Naive B cell (primary cell): Measurements from ENCODE around the gene MARCHF10. TPM values are rescaled to one million over a fixed set of nuclear protein-coding genes. Genes with fewer than 3 reads are reported as not detected.

Experiments used
- ATAC-seq, 2 donors: fragments of 150-1000 bp; cut with Tn5 transposase; 2 replicates each; pipeline ENCODE4 v1.10.0; 2021; ENCODE audit warnings: low read depth in 2 of 2, mild to moderate bottlenecking in 2 of 2, moderate library complexity in 2 of 2
- DNase-seq: peaks from one replicate; pipeline ENCODE4 v3.0.0; 2022
- H3K27ac Mint-ChIP-seq, 6 donors: one replicate each; pipeline ENCODE4 v1.8.0; 2020 to 2022; ENCODE audit warnings: mild to moderate bottlenecking in 6 of 6, mixed read lengths in 6 of 6, moderate library complexity in 5 of 6, inconsistent platforms in 2 of 6
- H3K27me3 Mint-ChIP-seq, 3 donors: one replicate each; pipeline ENCODE4 v1.8.0; 2021 to 2022; ENCODE audit warnings: mixed read lengths in 3 of 3, mild to moderate bottlenecking in 1 of 3
- H3K36me3 Mint-ChIP-seq, 2 donors: one replicate each; pipeline ENCODE4 v1.8.0; 2020 to 2022; ENCODE audit warnings: mixed read lengths in 2 of 2, inconsistent platforms in 1 of 2, mild to moderate bottlenecking in 1 of 2
- H3K4me1 Mint-ChIP-seq, 3 donors: one replicate each; pipeline ENCODE4 v1.8.0; 2020 to 2022; ENCODE audit warnings: mixed read lengths in 3 of 3, inconsistent platforms in 1 of 3, mild to moderate bottlenecking in 1 of 3, moderate library complexity in 1 of 3
- H3K4me3 Mint-ChIP-seq, 8 donors: one replicate each; pipeline ENCODE4 v1.8.0; 2020 to 2022; ENCODE audit warnings: mild to moderate bottlenecking in 8 of 8, mixed read lengths in 8 of 8, moderate library complexity in 8 of 8, inconsistent platforms in 2 of 8
- H3K9me3 Mint-ChIP-seq, 7 donors: one replicate each; pipeline ENCODE4 v1.8.0; 2020 to 2022; ENCODE audit warnings: mixed read lengths in 7 of 7, mild to moderate bottlenecking in 5 of 7, inconsistent platforms in 2 of 7, moderate library complexity in 1 of 7
- polyA plus RNA-seq, 6 donors: library from polyadenylated mRNA; unstranded; fragments of 300-500 nt; fragmentation: Illumina TruSeq; gene quantifications; one replicate each; pipeline ENCODE4 v1.2.3, GENCODE V29; 2021; ENCODE audit warnings: low read depth in 6 of 6

MARCHF10 gene
- polyA plus RNA-seq, 6 donors from 2014 or later: 0.21 to 0.27 TPM; not detected in 4

- Mint-ChIP-seq H3K4me1 (no peaks in the 10 kb centered on the region), H3K4me3 (no peak overlapping the region), H3K9me3 (peaks cover 4 to 25% (median 10%) of the 10 kb centered on the region in 7 donors), H3K27me3 (peaks cover 0 to 12% (median 0%) of the 10 kb centered on the region in 3 donors), H3K36me3 (peaks cover 3 to 13% of the 10 kb centered on the region in 2 donors), H3K27ac (no peak overlapping the region)
- ATAC-seq (no peak), DNase-seq (no peak)
Measured at GRCh38 chr17:62662855-62663254, 145.3 kb downstream of the MARCHF10 start.

- no peak for ATAC-seq
- Mint-ChIP-seq H3K27me3 (peaks cover 0 to 12% (median 0%) of the 10 kb centered on the region in 3 donors), H3K27ac (peak overlapping the region in 1 of 6 donors; percentile 24)
Measured at GRCh38 chr17:62661337-62661736, 146.8 kb downstream of the MARCHF10 start.

GRCh38 chr17:62660629-62661118 lies 147.4 kb downstream of the MARCHF10 start:
- Mint-ChIP-seq H3K27ac (no peak overlapping the region), H3K4me3 (no peak overlapping the region), H3K4me1 (no peaks in the 10 kb centered on the region), H3K9me3 (peaks cover 4 to 25% (median 10%) of the 10 kb centered on the region in 7 donors), H3K36me3 (peaks cover 3 to 13% of the 10 kb centered on the region in 2 donors), H3K27me3 (peaks cover 0 to 12% (median 0%) of the 10 kb centered on the region in 3 donors)
- ATAC-seq (no peak), DNase-seq (no peak)

More at GRCh38 chr17:62661337-62661736, 146.8 kb downstream of the MARCHF10 start:
- H3K36me3 Mint-ChIP-seq: peaks cover 3 to 13% of the 10 kb centered on the region in 2 donors
- H3K4me1 Mint-ChIP-seq: no peaks in the 10 kb centered on the region
- no peak overlapping the region for H3K4me3 Mint-ChIP-seq
- no peak for DNase-seq
- peaks cover 4 to 25% (median 10%) of the 10 kb centered on the region in 7 donors for H3K9me3 Mint-ChIP-seq

GRCh38 chr17:62658136-62658920 lies 149.8 kb downstream of the MARCHF10 start:
- no peak overlapping the region for H3K4me3 Mint-ChIP-seq
- peaks cover 4 to 7% (median 5%) of the 10 kb centered on the region in 3 donors for H3K4me1 Mint-ChIP-seq
- DNase-seq: no peak
- peaks cover 3 to 13% of the 10 kb centered on the region in 2 donors for H3K36me3 Mint-ChIP-seq
- peaks cover 0 to 6% (median 0%) of the 10 kb centered on the region in 3 donors for H3K27me3 Mint-ChIP-seq
- peak overlapping the region in 1 of 6 donors; percentile 35 for H3K27ac Mint-ChIP-seq
- ATAC-seq: no peak
- H3K9me3 Mint-ChIP-seq: peaks cover 4 to 22% (median 10%) of the 10 kb centered on the region in 7 donors

- no peak for ATAC-seq
- H3K4me3 Mint-ChIP-seq: no peak overlapping the region
- peaks cover 10 to 13% (median 11%) of the 10 kb centered on the region in 3 donors for H3K4me1 Mint-ChIP-seq
- H3K9me3 Mint-ChIP-seq: peaks cover 4 to 22% (median 10%) of the 10 kb centered on the region in 7 donors
- H3K36me3 Mint-ChIP-seq: peaks cover 3 to 13% of the 10 kb centered on the region in 2 donors
- H3K27ac Mint-ChIP-seq: no peak overlapping the region
- H3K27me3 Mint-ChIP-seq: no peaks in the 10 kb centered on the region
- DNase-seq: no peak
Measured at GRCh38 chr17:62657690-62658089, 150.4 kb downstream of the MARCHF10 start.

GRCh38 chr17:62657145-62657665 lies 150.9 kb downstream of the MARCHF10 start:
- Mint-ChIP-seq H3K4me1 (peaks cover 14 to 18% (median 16%) of the 10 kb centered on the region in 3 donors), H3K36me3 (peaks cover 3 to 13% of the 10 kb centered on the region in 2 donors), H3K27me3 (no peaks in the 10 kb centered on the region), H3K4me3 (peak overlapping the region in 1 of 8 donors; percentile 51), H3K27ac (no peak overlapping the region), H3K9me3 (peaks cover 4 to 22% (median 10%) of the 10 kb centered on the region in 7 donors)
- no peak for ATAC-seq
- no peak for DNase-seq

GRCh38 chr17:62656446-62656845 lies 151.7 kb downstream of the MARCHF10 start:
- Mint-ChIP-seq H3K4me1 (peaks cover 21 to 23% (median 23%) of the 10 kb centered on the region in 3 donors), H3K4me3 (peak overlapping the region in 1 of 8 donors; percentile 51), H3K27me3 (no peaks in the 10 kb centered on the region), H3K36me3 (peaks cover 3 to 9% of the 10 kb centered on the region in 2 donors), H3K9me3 (peaks cover 2 to 20% (median 10%) of the 10 kb centered on the region in 7 donors), H3K27ac (no peak overlapping the region)
- ATAC-seq: no peak
- no peak for DNase-seq

GRCh38 chr17:62655656-62656055 lies 152.5 kb downstream of the MARCHF10 start:
- peaks cover 22 to 24% (median 23%) of the 10 kb centered on the region in 3 donors for H3K4me1 Mint-ChIP-seq
- peaks cover 0 to 12% (median 4%) of the 10 kb centered on the region in 7 donors for H3K9me3 Mint-ChIP-seq
- H3K27ac Mint-ChIP-seq: no peak overlapping the region
- H3K27me3 Mint-ChIP-seq: no peaks in the 10 kb centered on the region
- no peak for ATAC-seq
- DNase-seq: no peak
- peaks cover under 1 to 1% of the 10 kb centered on the region in 2 donors for H3K36me3 Mint-ChIP-seq
- H3K4me3 Mint-ChIP-seq: peak overlapping the region in 1 of 8 donors; percentile 51

- Mint-ChIP-seq H3K36me3 (no peaks in the 10 kb centered on the region), H3K4me1 (peaks cover 22 to 24% (median 23%) of the 10 kb centered on the region in 3 donors), H3K27ac (peak overlapping the region in 3 of 6 donors; percentile 6 to 81 (median 60)), H3K9me3 (peaks cover 0 to 1% (median 0%) of the 10 kb centered on the region in 7 donors), H3K27me3 (no peaks in the 10 kb centered on the region), H3K4me3 (peak overlapping the region; percentile 83 to 95 (median 89))
- DNase-seq (no peak), ATAC-seq (no peak)
Measured at GRCh38 chr17:62653826-62654761, 154.0 kb downstream of the MARCHF10 start.

- Mint-ChIP-seq H3K4me1 (peaks cover 22 to 24% (median 23%) of the 10 kb centered on the region in 3 donors), H3K27me3 (no peaks in the 10 kb centered on the region), H3K36me3 (no peaks in the 10 kb centered on the region), H3K9me3 (peaks cover 0 to 1% (median 0%) of the 10 kb centered on the region in 7 donors), H3K27ac (peak overlapping the region in 5 of 6 donors; percentile 60 to 92 (median 83)), H3K4me3 (peak overlapping the region; percentile 83 to 95 (median 89))
- ATAC-seq (peak; percentile 64 to 66), DNase-seq (peak; percentile 20)
Measured at GRCh38 chr17:62653002-62653825, 154.9 kb downstream of the MARCHF10 start.

GRCh38 chr17:62652251-62653001 lies 155.7 kb downstream of the MARCHF10 start:
- DNase-seq (peak; percentile 39), ATAC-seq (peak; percentile 47 to 50)
- Mint-ChIP-seq H3K27me3 (no peaks in the 10 kb centered on the region), H3K36me3 (no peaks in the 10 kb centered on the region), H3K4me3 (peak overlapping the region; percentile 83 to 95 (median 89)), H3K4me1 (peaks cover 22 to 24% (median 23%) of the 10 kb centered on the region in 3 donors), H3K9me3 (peaks cover 0 to 1% (median 0%) of the 10 kb centered on the region in 7 donors), H3K27ac (peak overlapping the region; percentile 39 to 91 (median 69))
